Osteoblast (primary cell): ENCODE data around the gene IFIT1. TPM values are rescaled to one million over a fixed set of nuclear protein-coding genes. Genes with fewer than 3 reads are reported as not detected.
"Not testable (repeated sequence)": the region's sequence is repeated elsewhere in the genome, so short reads cannot be mapped to it uniquely, and the experiment has no call there.

Experiments used
- DNase-seq: peaks from one replicate; pipeline ENCODE4 v3.0.0; 2011; ENCODE audit warnings: low spot score, mixed read lengths; ENCODE audit not compliant: insufficient read length; ENCODE audit errors: missing footprints
- H2AFZ ChIP-seq: 2 replicates; pipeline ENCODE4 v1.6.0; 2011; ENCODE audit warnings: mild to moderate bottlenecking, low read length
- H3K27ac ChIP-seq: 2 replicates; pipeline ENCODE4 v1.5.1; 2011; ENCODE audit warnings: mild to moderate bottlenecking, low read depth, low read length, moderate library complexity
- H3K27me3 ChIP-seq: 2 replicates; pipeline ENCODE4 v1.6.0; 2012; ENCODE audit warnings: mild to moderate bottlenecking, control low read depth, inconsistent platforms, low read length, moderate library complexity; ENCODE audit not compliant: insufficient read depth
- H3K36me3 ChIP-seq: 2 replicates; pipeline ENCODE4 v1.5.1; 2011; ENCODE audit warnings: mild to moderate bottlenecking, low read length, control low read depth, moderate library complexity; ENCODE audit not compliant: insufficient read depth
- H3K4me1 ChIP-seq: 2 replicates; pipeline ENCODE4 v1.5.1; 2011; ENCODE audit warnings: mild to moderate bottlenecking, low read length, control low read depth, moderate library complexity; ENCODE audit not compliant: insufficient read depth
- H3K4me2 ChIP-seq: 2 replicates; pipeline ENCODE4 v1.6.0; 2011; ENCODE audit warnings: mild to moderate bottlenecking, low read length; ENCODE audit not compliant: insufficient read depth
- H3K4me3 ChIP-seq: fragments of 200-600 bp; sonication (generic); 3 replicates; pipeline ENCODE4 v1.5.1; 2012; ENCODE audit warnings: mild to moderate bottlenecking, low read length, inconsistent platforms; ENCODE audit not compliant: insufficient read depth
- H3K79me2 ChIP-seq: 2 replicates; pipeline ENCODE4 v1.6.0; 2012; ENCODE audit warnings: mild to moderate bottlenecking, low read length, control low read depth, inconsistent platforms; ENCODE audit not compliant: insufficient read depth
- H3K9me3 ChIP-seq: 2 replicates; pipeline ENCODE4 v1.5.1; 2011; ENCODE audit warnings: low read depth, low read length, control low read depth
- H4K20me1 ChIP-seq: 2 replicates; pipeline ENCODE4 v1.6.0; 2012; ENCODE audit warnings: mild to moderate bottlenecking, low read length, control low read depth; ENCODE audit not compliant: insufficient read depth
- CTCF ChIP-seq: IDR thresholded peaks from 2 replicates; pipeline ENCODE4 v1.5.1; 2011; ENCODE audit warnings: mild to moderate bottlenecking, low read depth, low read length, moderate library complexity; ENCODE audit errors: extremely low read depth
- total RNA-seq: library from RNA; depleted of rRNA; stranded (reverse); fragments of >200 nt; gene quantifications from 2 replicates; pipeline ENCODE4 v1.2.3, GENCODE V29; 2012

Gene IFIT1
- total RNA-seq, 1 donor = 34.4 TPM

GRCh38 chr10:89399956-89400355, 7.5 kb downstream of the IFIT1 start:
- Histone ChIP-seq H3K27me3 (no peaks in the 10 kb centered on the region), H3K4me3 (no peak overlapping the region), H3K79me2 (peaks cover 4% of the 10 kb centered on the region), H3K36me3 (no peaks in the 10 kb centered on the region), H2AFZ (no peak overlapping the region), H3K4me1 (no peaks in the 10 kb centered on the region), H3K27ac (no peak overlapping the region), H4K20me1 (no peaks in the 10 kb centered on the region), H3K4me2 (no peak overlapping the region), H3K9me3 (no peaks in the 10 kb centered on the region)
- no peak for TF ChIP-seq CTCF
- no peak for DNase-seq

- no peaks in the 10 kb centered on the region for H3K27me3 ChIP-seq
- H2AFZ ChIP-seq = no peak overlapping the region
- no peak for DNase-seq
- H3K4me1 ChIP-seq = no peaks in the 10 kb centered on the region
- H3K36me3 ChIP-seq = no peaks in the 10 kb centered on the region
- H3K4me3 ChIP-seq = no peak overlapping the region
- H3K9me3 ChIP-seq = no peaks in the 10 kb centered on the region
- H3K79me2 ChIP-seq = no peaks in the 10 kb centered on the region
- TF ChIP-seq CTCF = no peak
- H3K27ac ChIP-seq = no peak overlapping the region
- H3K4me2 ChIP-seq = no peak overlapping the region
- no peaks in the 10 kb centered on the region for H4K20me1 ChIP-seq
Observed at GRCh38 chr10:89403043-89403442, 10.6 kb downstream of the IFIT1 start.

- Histone ChIP-seq H3K27ac (no peak overlapping the region), H3K9me3 (no peaks in the 10 kb centered on the region), H3K4me3 (no peak overlapping the region), H3K4me1 (no peaks in the 10 kb centered on the region), H3K79me2 (no peaks in the 10 kb centered on the region), H3K36me3 (no peaks in the 10 kb centered on the region), H2AFZ (no peak overlapping the region), H3K27me3 (no peaks in the 10 kb centered on the region), H3K4me2 (no peak overlapping the region), H4K20me1 (no peaks in the 10 kb centered on the region)
- no peak for TF ChIP-seq CTCF
- DNase-seq = no peak
Observed at GRCh38 chr10:89404104-89405047, 12.0 kb downstream of the IFIT1 start.

GRCh38 chr10:89406178-89406577, 13.8 kb downstream of the IFIT1 start:
- not testable (repeated sequence) for H3K9me3 ChIP-seq, H3K27me3 ChIP-seq, H3K36me3 ChIP-seq, H3K4me1 ChIP-seq, H3K4me3 ChIP-seq, H3K79me2 ChIP-seq, H3K4me2 ChIP-seq, H4K20me1 ChIP-seq, H2AFZ ChIP-seq, DNase-seq, H3K27ac ChIP-seq

- not testable (repeated sequence) for H3K9me3 ChIP-seq, H3K4me3 ChIP-seq, H3K27ac ChIP-seq, H3K36me3 ChIP-seq, H3K27me3 ChIP-seq, H2AFZ ChIP-seq, DNase-seq, H3K4me1 ChIP-seq, H4K20me1 ChIP-seq, H3K4me2 ChIP-seq, H3K79me2 ChIP-seq
Observed at GRCh38 chr10:89407792-89408191, 15.4 kb downstream of the IFIT1 start.

- not testable (repeated sequence) for H3K9me3 ChIP-seq, H3K36me3 ChIP-seq, H3K4me3 ChIP-seq, DNase-seq, H3K4me2 ChIP-seq, H3K27ac ChIP-seq, H4K20me1 ChIP-seq, H2AFZ ChIP-seq, H3K4me1 ChIP-seq, H3K27me3 ChIP-seq, H3K79me2 ChIP-seq
Observed at GRCh38 chr10:89409282-89409681, 16.9 kb downstream of the IFIT1 start.

- H3K9me3 ChIP-seq, H3K4me1 ChIP-seq, H2AFZ ChIP-seq, H3K27me3 ChIP-seq, H4K20me1 ChIP-seq, H3K4me2 ChIP-seq, H3K4me3 ChIP-seq, H3K36me3 ChIP-seq, DNase-seq, H3K27ac ChIP-seq: not testable (repeated sequence)
- peaks cover 15% of the 10 kb centered on the region for H3K79me2 ChIP-seq
Observed at GRCh38 chr10:89410551-89410950, 18.1 kb downstream of the IFIT1 start.
